Testis (tissue), 3 donors: ENCODE measurements around the gene ABLIM3. TPM values are rescaled to one million over a fixed set of nuclear protein-coding genes. Genes with fewer than 3 reads are reported as not detected.
"Not testable (repeated sequence)": the region's sequence is repeated elsewhere in the genome, so short reads cannot be mapped to it uniquely, and the experiment has no call there.

ENCODE experiments used
- DNase-seq: peaks from one replicate; pipeline ENCODE4 v3.0.0-alpha.2; 2019
- H3K27ac ChIP-seq, 2 donors: fragments of 200-600 bp; sonication (generic); one replicate each; pipeline ENCODE4 v1.5.1; 2019
- H3K27me3 ChIP-seq: fragments of 200-600 bp; sonication (generic); one replicate; pipeline ENCODE4 v1.5.1; 2019
- H3K36me3 ChIP-seq: fragments of 200-600 bp; sonication (generic); one replicate; pipeline ENCODE4 v1.5.1; 2017; ENCODE audit warnings: low read depth; ENCODE audit errors: missing control alignments
- H3K4me1 ChIP-seq: fragments of 200-600 bp; sonication (generic); one replicate; pipeline ENCODE4 v1.5.1; 2019
- H3K4me3 ChIP-seq, 2 donors: fragments of 200-600 bp; sonication (generic); one replicate each; pipeline ENCODE4 v1.5.1; 2017 to 2019
- H3K9me3 ChIP-seq: fragments of 200-600 bp; sonication (generic); one replicate; pipeline ENCODE4 v1.5.1; 2017
- POLR2A ChIP-seq: fragments of 450-650 bp; IDR thresholded peaks from one replicate; pipeline ENCODE4 v1.6.1; 2017; ENCODE audit warnings: antibody characterized with exemption, mild to moderate bottlenecking, moderate library complexity
- WGBS, 2 donors: methylation state at CpG; one replicate each; pipeline ENCODE4 v1.1.5; 2018; 5-methylcytosine and 5-hydroxymethylcytosine counted together
- intact Hi-C: fragments of 100-400 bp; cut with DNase I; formaldehyde crosslinking; loops from one replicate; pipeline ENCODE4 v1.15.1; 2023; ENCODE audit warnings: low total_unique reads
- polyA plus RNA-seq: library from polyadenylated mRNA; stranded (reverse); fragments of 350-450 nt; fragmentation: Illumina TruSeq; extraction: RNeasy Lipid Tissue Mini Kit (QIAGEN cat#74804); gene quantifications from one replicate; pipeline ENCODE4 v1.2.3, GENCODE V29; 2014; ENCODE audit warnings: low read depth, low replicate concordance; ENCODE audit not compliant: insufficient read depth
- total RNA-seq, 2 donors: library from RNA; depleted of rRNA; stranded (reverse); fragments of >200 nt; gene quantifications; one replicate each; pipeline ENCODE4 v1.2.3, GENCODE V29; 2016
- TF ChIP-seq, protein P1 (sequence below), 3 experiments: fragments of 450-650 bp in 2 of 3; fragments of 200-600 bp in 1 of 3; sonication (generic) in 1 of 3; IDR thresholded peaks; one replicate each; pipeline ENCODE4 v1.5.1; 2016 to 2019; ENCODE audit warnings: antibody characterized with exemption in 3 of 3, mild to moderate bottlenecking in 2 of 3, moderate library complexity in 1 of 3

The ABLIM3 gene
- total and polyA plus RNA-seq, 3 donors from 2014 or later: 5.6 to 8.9 (median 7.6) TPM

GRCh38 chr5:149186506-149186905 lies 45.2 kb downstream of the ABLIM3 start:
- TF ChIP-seq POLR2A: no peak
- TF ChIP-seq, protein P1, sequence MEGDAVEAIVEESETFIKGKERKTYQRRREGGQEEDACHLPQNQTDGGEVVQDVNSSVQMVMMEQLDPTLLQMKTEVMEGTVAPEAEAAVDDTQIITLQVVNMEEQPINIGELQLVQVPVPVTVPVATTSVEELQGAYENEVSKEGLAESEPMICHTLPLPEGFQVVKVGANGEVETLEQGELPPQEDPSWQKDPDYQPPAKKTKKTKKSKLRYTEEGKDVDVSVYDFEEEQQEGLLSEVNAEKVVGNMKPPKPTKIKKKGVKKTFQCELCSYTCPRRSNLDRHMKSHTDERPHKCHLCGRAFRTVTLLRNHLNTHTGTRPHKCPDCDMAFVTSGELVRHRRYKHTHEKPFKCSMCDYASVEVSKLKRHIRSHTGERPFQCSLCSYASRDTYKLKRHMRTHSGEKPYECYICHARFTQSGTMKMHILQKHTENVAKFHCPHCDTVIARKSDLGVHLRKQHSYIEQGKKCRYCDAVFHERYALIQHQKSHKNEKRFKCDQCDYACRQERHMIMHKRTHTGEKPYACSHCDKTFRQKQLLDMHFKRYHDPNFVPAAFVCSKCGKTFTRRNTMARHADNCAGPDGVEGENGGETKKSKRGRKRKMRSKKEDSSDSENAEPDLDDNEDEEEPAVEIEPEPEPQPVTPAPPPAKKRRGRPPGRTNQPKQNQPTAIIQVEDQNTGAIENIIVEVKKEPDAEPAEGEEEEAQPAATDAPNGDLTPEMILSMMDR (IDR thresholded peaks at IDR 0.05): no peak
- Histone ChIP-seq H3K27ac (no peak overlapping the region), H3K9me3 (no peaks in the 10 kb centered on the region), H3K27me3 (no peaks in the 10 kb centered on the region), H3K4me1 (no peaks in the 10 kb centered on the region), H3K4me3 (no peak overlapping the region), H3K36me3 (no peaks in the 10 kb centered on the region)
- intact Hi-C loops: no loop called here
- WGBS, 2 donors: 64 to 74% methylated on average over 2 of the region's 2 CpGs
- no peak for DNase-seq

DNA sequence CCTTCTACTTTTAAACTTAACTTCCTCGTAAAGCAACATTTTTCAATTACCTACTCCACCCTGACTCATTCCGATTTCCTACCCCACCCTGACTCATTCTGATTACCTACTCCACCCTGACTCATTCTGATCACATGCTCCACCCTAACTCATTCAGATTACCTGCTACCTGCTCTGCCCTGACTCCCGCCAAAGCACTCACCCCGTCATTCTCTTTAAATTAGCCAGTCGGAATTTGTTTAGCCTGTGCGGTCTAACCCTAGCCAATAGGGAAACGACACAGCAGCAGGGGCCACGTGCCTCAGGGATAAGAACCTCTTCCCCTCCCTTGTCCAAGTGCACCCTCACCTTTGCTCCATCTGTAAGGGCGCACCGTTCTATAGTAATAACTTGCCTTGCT lies 46.3 kb downstream of the ABLIM3 start:
- not testable (repeated sequence) for H3K4me1 ChIP-seq, DNase-seq
- WGBS, 2 donors: 69 to 84% methylated on average over 10 of the region's 10 CpGs

DNA sequence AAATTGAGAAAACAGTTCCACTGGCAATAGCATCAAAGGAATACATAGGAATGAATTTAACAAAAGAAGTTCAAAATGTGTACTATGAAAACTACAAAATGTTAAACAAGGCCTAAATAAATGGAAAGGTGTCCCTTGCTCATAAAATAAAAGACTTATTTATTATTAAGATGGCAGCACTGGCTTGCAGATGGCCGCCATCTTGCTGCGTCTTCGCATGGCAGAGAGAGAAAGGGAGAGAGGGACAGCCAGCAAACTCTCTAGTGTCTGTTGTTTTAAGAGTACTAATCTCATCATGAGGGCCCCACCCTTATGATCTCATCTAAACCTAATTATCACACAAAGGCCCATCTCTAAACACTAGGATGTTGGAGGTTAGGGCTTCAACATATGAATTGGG lies 47.1 kb downstream of the ABLIM3 start:
- WGBS, 2 donors: 83 to 88% methylated on average over 3 of the region's 3 CpGs
- H3K27me3 ChIP-seq: no peaks in the 10 kb centered on the region
- intact Hi-C loops: no loop called here
- H3K27ac ChIP-seq: no peak overlapping the region
- no peak for TF ChIP-seq POLR2A
- TF ChIP-seq, protein P1 (IDR thresholded peaks at IDR 0.05): no peak
- H3K4me1 ChIP-seq: no peaks in the 10 kb centered on the region
- no peaks in the 10 kb centered on the region for H3K36me3 ChIP-seq
- no peak overlapping the region for H3K4me3 ChIP-seq
- no peak for DNase-seq
- no peaks in the 10 kb centered on the region for H3K9me3 ChIP-seq

More for the DNA sequence above, 46.3 kb downstream of the ABLIM3 start:
- H3K9me3 ChIP-seq, intact Hi-C loops, H3K4me3 ChIP-seq, H3K36me3 ChIP-seq, H3K27me3 ChIP-seq, H3K27ac ChIP-seq: not testable (repeated sequence)

DNA sequence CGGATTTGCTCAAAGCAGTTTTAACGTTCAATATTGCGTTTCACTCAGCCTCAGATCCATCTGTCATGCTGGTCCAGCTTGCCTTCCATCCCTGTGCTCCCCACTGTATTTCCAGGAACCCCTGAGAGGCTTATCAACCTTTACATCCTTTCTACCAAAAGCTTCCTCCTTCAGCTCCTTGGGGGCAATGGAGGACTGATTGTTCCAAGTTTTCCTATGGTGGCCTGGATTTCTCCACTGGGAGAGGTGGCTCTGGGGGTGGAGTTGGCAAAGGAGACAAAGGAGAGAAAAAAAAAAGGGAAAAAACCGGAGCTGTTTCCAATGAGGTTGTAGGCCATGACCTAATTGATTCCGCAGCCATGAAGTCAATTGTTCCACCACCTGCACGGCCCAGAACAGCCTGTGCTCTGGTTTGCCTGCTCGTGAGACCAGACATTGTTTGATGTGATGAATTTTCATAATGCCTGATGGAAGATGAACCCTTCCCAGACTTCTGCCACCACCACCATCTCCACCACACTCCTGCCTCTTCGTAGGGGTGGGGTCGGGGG lies 54.1 kb downstream of the ABLIM3 start:
- H3K36me3 ChIP-seq: no peaks in the 10 kb centered on the region
- TF ChIP-seq, protein P1 (IDR thresholded peaks at IDR 0.05): no peak
- no peak for TF ChIP-seq POLR2A
- H3K9me3 ChIP-seq: no peaks in the 10 kb centered on the region
- no peaks in the 10 kb centered on the region for H3K27me3 ChIP-seq
- DNase-seq: no peak
- H3K4me3 ChIP-seq: no peak overlapping the region
- H3K4me1 ChIP-seq: no peaks in the 10 kb centered on the region
- intact Hi-C loops: no loop called here
- 73 to 77% methylated on average over 9 of the region's 9 CpGs for WGBS, 2 donors
- H3K27ac ChIP-seq: no peak overlapping the region

DNA sequence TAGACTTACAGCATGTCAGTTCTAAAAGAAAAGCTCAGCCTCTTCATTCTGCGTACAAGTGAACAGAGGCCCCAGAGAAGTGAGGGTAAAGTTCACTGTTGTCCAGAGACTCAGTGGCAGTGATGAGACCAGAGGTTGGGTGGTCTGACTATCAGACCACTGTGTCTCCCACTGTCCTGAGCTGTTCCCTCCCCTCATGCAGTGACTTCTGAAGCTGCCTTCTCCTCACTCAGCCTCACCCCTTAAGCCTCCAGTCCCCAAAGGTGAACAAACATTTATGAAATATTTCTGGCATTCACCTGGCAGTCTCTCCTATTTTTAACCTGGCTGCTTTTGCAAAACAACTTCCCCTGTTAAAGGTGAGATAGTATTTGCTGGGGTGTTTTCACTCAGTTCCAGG lies 54.7 kb downstream of the ABLIM3 start:
- Histone ChIP-seq H3K36me3 (no peaks in the 10 kb centered on the region), H3K4me3 (no peak overlapping the region), H3K27me3 (no peaks in the 10 kb centered on the region), H3K9me3 (no peaks in the 10 kb centered on the region), H3K27ac (no peak overlapping the region), H3K4me1 (no peaks in the 10 kb centered on the region)
- no peak for DNase-seq
- WGBS, 2 donors: 96 to 100% methylated on average over 1 of the region's 1 CpG
- TF ChIP-seq, protein P1 (IDR thresholded peaks at IDR 0.05): no peak
- no peak for TF ChIP-seq POLR2A
- intact Hi-C loops: no loop called here
